ENCODE measurements around the gene SLITRK6. TPM values are rescaled to one million over a fixed set of nuclear protein-coding genes. Genes with fewer than 3 reads are reported as not detected.

The SLITRK6 gene, protein sequence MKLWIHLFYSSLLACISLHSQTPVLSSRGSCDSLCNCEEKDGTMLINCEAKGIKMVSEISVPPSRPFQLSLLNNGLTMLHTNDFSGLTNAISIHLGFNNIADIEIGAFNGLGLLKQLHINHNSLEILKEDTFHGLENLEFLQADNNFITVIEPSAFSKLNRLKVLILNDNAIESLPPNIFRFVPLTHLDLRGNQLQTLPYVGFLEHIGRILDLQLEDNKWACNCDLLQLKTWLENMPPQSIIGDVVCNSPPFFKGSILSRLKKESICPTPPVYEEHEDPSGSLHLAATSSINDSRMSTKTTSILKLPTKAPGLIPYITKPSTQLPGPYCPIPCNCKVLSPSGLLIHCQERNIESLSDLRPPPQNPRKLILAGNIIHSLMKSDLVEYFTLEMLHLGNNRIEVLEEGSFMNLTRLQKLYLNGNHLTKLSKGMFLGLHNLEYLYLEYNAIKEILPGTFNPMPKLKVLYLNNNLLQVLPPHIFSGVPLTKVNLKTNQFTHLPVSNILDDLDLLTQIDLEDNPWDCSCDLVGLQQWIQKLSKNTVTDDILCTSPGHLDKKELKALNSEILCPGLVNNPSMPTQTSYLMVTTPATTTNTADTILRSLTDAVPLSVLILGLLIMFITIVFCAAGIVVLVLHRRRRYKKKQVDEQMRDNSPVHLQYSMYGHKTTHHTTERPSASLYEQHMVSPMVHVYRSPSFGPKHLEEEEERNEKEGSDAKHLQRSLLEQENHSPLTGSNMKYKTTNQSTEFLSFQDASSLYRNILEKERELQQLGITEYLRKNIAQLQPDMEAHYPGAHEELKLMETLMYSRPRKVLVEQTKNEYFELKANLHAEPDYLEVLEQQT
- 1 to 10 TPM; 2.6 to 8.2 TPM for total RNA-seq

DNA sequence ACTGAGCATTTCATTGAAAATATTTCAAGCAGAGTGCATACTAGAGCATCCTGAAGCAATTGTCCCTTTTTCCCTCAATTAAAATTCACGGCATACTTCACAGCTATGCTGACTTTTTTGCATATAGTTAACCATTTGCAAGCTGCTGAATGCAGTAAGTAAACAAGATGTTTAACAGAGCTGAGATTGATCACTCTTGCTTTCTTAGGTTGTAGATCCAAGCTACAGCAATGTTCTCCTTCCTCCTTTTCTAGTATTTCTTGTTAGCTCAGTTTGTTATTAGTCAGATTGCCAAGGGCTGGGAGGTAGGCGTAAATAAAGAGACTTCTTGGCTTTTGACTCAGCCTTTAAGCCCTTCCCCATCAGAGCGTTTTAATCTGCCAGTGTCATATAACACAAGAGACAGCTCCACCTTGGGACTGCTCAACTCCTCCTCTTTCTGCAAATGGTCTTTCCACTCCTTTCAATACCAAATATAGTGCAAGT, at the start of gene SLITRK6:
SLITRK6 (minus strand) TSS at position 323 of the 486 bp plus-strand sequence. CDS start 2,911 bp downstream, outside the sequence.
- H3K27ac ChIP-seq: peak within 1 kb of the TSS; percentile 7
- intact Hi-C loops (cut with DNase I): no loop called here
- no peak within 1 kb of the TSS for H3K9ac ChIP-seq (ENCODE audit: low read depth in 2 of 2, low read length in 2 of 2)
- H3K9me3 ChIP-seq: no peaks in the 10 kb centered on the region
- TF ChIP-seq, protein P1, sequence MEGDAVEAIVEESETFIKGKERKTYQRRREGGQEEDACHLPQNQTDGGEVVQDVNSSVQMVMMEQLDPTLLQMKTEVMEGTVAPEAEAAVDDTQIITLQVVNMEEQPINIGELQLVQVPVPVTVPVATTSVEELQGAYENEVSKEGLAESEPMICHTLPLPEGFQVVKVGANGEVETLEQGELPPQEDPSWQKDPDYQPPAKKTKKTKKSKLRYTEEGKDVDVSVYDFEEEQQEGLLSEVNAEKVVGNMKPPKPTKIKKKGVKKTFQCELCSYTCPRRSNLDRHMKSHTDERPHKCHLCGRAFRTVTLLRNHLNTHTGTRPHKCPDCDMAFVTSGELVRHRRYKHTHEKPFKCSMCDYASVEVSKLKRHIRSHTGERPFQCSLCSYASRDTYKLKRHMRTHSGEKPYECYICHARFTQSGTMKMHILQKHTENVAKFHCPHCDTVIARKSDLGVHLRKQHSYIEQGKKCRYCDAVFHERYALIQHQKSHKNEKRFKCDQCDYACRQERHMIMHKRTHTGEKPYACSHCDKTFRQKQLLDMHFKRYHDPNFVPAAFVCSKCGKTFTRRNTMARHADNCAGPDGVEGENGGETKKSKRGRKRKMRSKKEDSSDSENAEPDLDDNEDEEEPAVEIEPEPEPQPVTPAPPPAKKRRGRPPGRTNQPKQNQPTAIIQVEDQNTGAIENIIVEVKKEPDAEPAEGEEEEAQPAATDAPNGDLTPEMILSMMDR (IDR thresholded peaks at IDR 0.05): no peak
- H3K27me3 ChIP-seq: no peaks in the 10 kb centered on the region
- no peaks in the 10 kb centered on the region for H3K36me3 ChIP-seq
- no peaks in the 10 kb centered on the region for H3K4me1 ChIP-seq
- peak within 1 kb of the TSS; percentile 24 for H3K4me3 ChIP-seq
- peak; percentile 18 for DNase-seq

DNA sequence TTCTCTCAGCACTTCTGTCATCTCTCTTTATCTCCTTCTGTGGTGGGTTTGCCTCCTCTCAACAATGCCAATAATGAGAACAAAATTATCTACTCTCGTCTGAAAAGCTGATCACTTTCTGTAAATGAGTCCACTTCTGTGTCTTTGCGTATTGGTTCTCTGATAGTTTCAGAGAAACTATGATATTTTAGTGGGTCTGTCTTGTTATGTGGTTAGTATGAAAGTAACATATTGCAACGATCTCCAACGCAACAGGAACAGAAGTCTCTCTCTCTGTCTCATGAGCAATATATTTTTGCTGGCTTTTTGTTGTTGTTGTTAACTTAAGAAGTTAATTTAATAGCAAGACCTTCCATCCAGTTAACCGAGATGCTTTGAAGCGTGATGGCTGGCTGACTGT, 47.8 kb upstream of the SLITRK6 start:
- Histone ChIP-seq H3K9me3 (no peaks in the 10 kb centered on the region), H3K9ac (ENCODE audit: low read depth in 2 of 2, low read length in 2 of 2) (no peak overlapping the region), H3K27me3 (no peaks in the 10 kb centered on the region), H3K36me3 (no peaks in the 10 kb centered on the region), H3K4me3 (no peak overlapping the region), H3K4me1 (no peaks in the 10 kb centered on the region), H3K27ac (no peak overlapping the region)
- intact Hi-C loops (cut with DNase I): no loop called here
- TF ChIP-seq, protein P1 (IDR thresholded peaks at IDR 0.05): no peak
- no peak for DNase-seq

DNA sequence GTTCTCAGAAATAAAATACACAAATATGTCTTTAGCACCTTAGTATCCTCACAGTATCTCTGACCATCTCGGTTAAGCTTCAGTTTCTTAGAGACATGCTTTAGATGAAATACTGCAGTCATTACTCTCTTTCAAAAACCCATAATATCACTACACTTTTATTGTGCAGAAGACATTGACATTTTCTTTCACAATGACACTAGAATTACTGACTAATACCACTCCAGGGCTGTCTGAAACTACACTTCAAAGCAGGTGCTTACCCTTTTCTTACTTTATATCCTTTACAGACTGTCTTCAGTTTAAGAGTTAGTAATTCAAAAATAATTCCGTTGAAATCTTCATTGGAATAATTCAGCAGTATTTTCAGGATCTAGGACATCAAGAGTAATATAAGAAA, 42.2 kb upstream of the SLITRK6 start:
- Histone ChIP-seq H3K27me3 (no peaks in the 10 kb centered on the region), H3K4me1 (no peaks in the 10 kb centered on the region), H3K36me3 (no peaks in the 10 kb centered on the region), H3K4me3 (no peak overlapping the region), H3K9ac (ENCODE audit: low read depth in 2 of 2, low read length in 2 of 2) (no peak overlapping the region), H3K9me3 (no peaks in the 10 kb centered on the region), H3K27ac (no peak overlapping the region)
- no peak for DNase-seq
- intact Hi-C loops (cut with DNase I): no loop called here
- TF ChIP-seq, protein P1 (IDR thresholded peaks at IDR 0.05): no peak

DNA sequence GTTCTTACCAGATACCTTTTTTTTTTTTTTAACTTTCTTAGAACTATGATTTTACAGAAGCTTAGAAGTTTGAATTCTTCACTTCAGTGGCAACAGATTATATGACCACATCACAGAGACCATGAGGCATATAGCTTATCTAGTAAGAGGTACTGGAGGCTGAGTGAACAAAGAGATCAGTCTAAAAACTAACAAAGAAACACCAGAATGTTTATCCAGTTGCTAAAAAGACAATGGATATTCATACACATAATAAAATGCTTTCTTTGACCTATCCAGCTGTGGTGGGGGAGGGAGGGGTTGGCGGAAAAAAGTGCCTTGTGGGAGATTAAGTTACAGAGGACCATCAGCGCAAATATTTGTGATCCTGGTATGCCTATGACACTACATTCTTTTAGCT, 34.7 kb upstream of the SLITRK6 start:
- no peak for DNase-seq
- Histone ChIP-seq H3K9me3 (no peaks in the 10 kb centered on the region), H3K4me3 (no peak overlapping the region), H3K36me3 (no peaks in the 10 kb centered on the region), H3K27ac (no peak overlapping the region), H3K9ac (ENCODE audit: low read depth in 2 of 2, low read length in 2 of 2) (no peak overlapping the region), H3K4me1 (no peaks in the 10 kb centered on the region), H3K27me3 (no peaks in the 10 kb centered on the region)
- intact Hi-C loops (cut with DNase I): no loop called here
- TF ChIP-seq, protein P1 (IDR thresholded peaks at IDR 0.05): no peak

DNA sequence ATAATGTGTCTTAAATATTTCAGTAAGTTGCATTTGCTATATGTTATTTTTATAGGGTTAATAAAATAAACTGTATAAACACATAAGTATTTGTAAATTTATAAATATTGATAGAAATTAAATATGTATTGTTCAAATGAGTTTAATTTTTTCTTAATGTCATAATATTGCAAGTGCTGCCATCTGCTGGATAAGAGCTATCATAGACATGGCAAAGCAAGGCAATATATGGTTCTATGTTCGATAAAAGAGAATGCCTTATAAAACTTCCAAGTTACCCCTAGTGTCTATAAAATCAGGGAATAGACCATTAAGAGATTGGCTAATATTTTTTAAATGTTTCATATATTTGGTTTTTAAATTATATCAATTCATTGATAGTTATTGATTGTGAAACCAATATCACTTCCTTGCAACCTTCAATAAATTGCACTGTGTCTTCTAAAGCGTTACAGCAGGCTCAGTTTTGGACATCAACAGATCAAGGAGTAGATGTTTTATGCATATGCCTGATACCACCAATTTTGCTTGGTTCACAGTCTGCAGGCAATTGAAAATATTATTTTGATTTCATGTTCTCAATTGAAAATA, 29.0 kb upstream of the SLITRK6 start:
- DNase-seq: no peak
- Histone ChIP-seq H3K9ac (ENCODE audit: low read depth in 2 of 2, low read length in 2 of 2) (no peak overlapping the region), H3K4me3 (no peak overlapping the region), H3K27ac (no peak overlapping the region), H3K9me3 (no peaks in the 10 kb centered on the region), H3K36me3 (no peaks in the 10 kb centered on the region), H3K27me3 (no peaks in the 10 kb centered on the region), H3K4me1 (no peaks in the 10 kb centered on the region)
- intact Hi-C loops (cut with DNase I): no loop called here
- TF ChIP-seq, protein P1 (IDR thresholded peaks at IDR 0.05): peak; percentile 35

All from colonic mucosa (tissue), 4 donors.